Tongue (tissue), 2 donors: ENCODE data around the gene MEIS1. TPM values are rescaled to one million over a fixed set of nuclear protein-coding genes. Genes with fewer than 3 reads are reported as not detected.

Experiments used
- DNase-seq: peaks from one replicate; pipeline ENCODE4 v3.0.0-alpha.2; 2015
- total RNA-seq: library from RNA; depleted of rRNA; stranded (reverse); fragments of >200 nt; gene quantifications from one replicate; pipeline ENCODE4 v1.2.3, GENCODE V29; 2014

Gene MEIS1
- total RNA-seq, 1 donor from 2014 or later, result 72.7 TPM

- no peak for DNase-seq
Observed at GRCh38 chr2:66536997-66537396, 102.1 kb downstream of the MEIS1 start.

- DNase-seq, result no peak
Observed at GRCh38 chr2:66538291-66538690, 103.4 kb downstream of the MEIS1 start.

DNA sequence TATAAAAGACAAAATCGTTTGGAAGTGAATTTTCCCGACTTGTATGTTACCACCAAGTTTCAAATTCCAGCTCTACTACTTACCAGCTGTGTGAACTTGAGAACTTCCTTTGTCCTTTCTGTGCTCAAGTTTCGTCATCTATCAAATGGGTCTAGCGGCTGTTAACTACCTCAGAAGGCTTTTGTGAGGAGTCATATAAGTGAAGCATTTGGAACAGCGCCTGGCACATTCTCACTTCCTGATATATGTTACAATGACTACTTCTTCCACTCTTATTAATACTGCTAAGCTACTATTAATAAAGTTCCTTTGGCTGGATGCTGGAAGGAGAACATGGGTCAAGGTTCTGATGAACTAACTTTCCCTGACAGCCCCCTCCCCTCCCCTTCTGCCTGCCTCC lies 104.5 kb downstream of the MEIS1 start:
- no peak for DNase-seq

DNA sequence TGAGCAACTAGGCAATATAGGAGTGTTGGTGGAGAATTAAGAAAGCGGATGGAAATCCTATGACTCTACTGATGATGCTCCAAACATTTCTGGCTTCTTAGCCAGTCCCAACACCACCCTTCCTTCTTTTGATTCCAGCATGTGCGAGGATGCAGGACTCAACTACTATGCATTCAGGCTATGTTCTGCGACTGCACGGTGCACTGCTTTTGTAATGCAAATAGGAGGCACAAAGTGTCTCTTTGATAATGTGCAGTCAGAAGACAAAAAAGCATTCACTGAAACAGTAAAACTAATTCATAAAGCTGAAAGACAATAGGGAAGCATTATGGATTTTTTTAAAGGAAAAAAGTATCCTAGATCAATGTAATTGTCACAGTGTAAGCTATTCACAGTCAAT lies 106.7 kb downstream of the MEIS1 start:
- no peak for DNase-seq

- no peak for DNase-seq
Observed at GRCh38 chr2:66543257-66543767, 108.4 kb downstream of the MEIS1 start.

- DNase-seq, result no peak
Observed at GRCh38 chr2:66544258-66544657, 109.3 kb downstream of the MEIS1 start.

DNA sequence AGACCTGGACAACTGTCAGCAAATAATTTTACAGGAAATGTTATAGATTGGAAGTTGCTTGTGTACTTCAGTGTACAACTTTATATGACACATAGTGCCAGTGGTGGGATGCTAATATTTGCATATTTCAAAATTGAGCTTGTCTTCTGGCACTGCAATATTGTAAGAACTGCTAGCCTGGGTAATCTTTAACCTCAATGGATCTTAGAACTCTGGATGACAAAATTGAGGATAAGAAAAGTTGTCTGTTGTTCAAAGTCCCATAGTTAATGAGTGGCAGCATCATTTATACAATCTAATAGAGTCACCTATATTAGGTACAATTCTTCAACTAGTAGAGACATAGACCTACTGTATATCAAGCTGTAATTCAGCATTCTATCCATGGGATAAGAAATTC lies 110.3 kb downstream of the MEIS1 start:
- no peak for DNase-seq

- no peak for DNase-seq
Observed at GRCh38 chr2:66547118-66547517, 112.2 kb downstream of the MEIS1 start.

- no peak for DNase-seq
Observed at GRCh38 chr2:66547887-66548286, 113.0 kb downstream of the MEIS1 start.

DNA sequence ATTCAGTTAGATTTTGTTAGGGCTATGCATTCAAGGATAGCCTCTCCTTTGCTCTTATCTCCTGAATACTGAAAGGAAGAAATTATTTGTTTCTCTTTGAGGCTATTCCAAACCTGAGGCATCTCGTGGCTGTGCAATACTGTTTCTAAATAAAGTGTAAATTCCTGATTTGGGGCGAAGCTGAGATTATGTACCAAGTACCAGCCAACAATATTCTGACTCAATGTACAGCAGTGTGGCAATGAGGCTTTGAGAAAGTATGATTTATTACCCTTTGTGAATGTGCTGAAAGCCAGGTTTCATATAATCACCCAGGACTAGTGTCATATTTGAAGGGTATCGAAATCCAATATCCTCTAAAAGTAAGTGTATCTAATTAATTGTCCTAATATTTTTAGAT lies 113.5 kb downstream of the MEIS1 start:
- no peak for DNase-seq

DNA sequence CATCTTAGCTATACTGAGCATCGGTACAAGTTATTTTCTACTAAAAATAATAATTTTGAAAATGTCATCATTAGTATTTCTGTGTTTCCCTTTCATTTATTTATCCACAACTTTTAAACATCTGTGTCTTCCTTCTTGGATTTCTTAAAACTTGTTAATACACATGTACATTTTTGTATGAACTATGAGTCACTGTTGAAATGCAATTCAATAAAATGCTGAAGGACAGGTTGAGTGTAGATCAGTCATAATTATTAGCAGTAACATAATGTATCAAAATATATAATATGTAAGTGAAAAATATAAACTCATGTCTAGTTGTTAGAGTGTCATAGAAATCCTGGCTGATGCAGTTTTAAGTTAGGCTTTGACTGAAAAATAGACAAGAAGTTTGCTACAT lies 115.9 kb downstream of the MEIS1 start:
- no peak for DNase-seq

- peak; percentile 65 for DNase-seq
Observed at GRCh38 chr2:66553370-66553769, 118.4 kb downstream of the MEIS1 start.

GRCh38 chr2:66555091-66555490 lies 120.2 kb downstream of the MEIS1 start:
- DNase-seq, result no peak

- DNase-seq, result peak; percentile 77
Observed at GRCh38 chr2:66555501-66556324, 120.8 kb downstream of the MEIS1 start.

- DNase-seq, result no peak
Observed at GRCh38 chr2:66559672-66560071, 124.7 kb downstream of the MEIS1 start.

- no peak for DNase-seq
Observed at GRCh38 chr2:66560683-66561082, 125.8 kb downstream of the MEIS1 start.

- DNase-seq, result no peak
Observed at GRCh38 chr2:66561645-66562303, 126.8 kb downstream of the MEIS1 start.

- no peak for DNase-seq
Observed at GRCh38 chr2:66562304-66562685, 127.4 kb downstream of the MEIS1 start.

GRCh38 chr2:66563473-66563872 lies 128.5 kb downstream of the MEIS1 start:
- DNase-seq, result no peak

- DNase-seq, result no peak
Observed at GRCh38 chr2:66565291-66565690, 130.4 kb downstream of the MEIS1 start.

GRCh38 chr2:66566726-66567399 lies 131.9 kb downstream of the MEIS1 start:
- no peak for DNase-seq

DNA sequence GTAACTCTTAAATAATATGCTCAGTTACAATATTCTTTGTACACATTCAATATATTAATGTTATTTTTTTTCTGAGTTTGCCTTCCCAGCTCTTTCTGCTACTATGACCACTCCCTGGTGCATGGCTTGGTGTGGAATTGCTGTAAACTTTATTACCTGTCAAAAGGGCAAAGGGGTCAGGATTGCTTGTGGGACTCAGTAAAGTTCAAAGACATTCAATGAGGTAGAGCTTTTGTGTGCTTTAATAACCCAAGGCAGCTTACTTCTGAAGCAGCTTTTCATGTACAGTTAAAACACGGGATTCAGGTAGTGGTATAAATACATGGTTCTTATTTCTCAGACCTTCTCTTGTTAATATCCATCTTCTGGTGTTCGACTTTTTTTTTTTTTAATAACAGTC lies 132.8 kb downstream of the MEIS1 start:
- DNase-seq, result no peak

GRCh38 chr2:66568650-66569300 lies 133.8 kb downstream of the MEIS1 start:
- DNase-seq, result no peak
